ENCODE data around the gene ATP6V1B1. TPM values are rescaled to one million over a fixed set of nuclear protein-coding genes. Genes with fewer than 3 reads are reported as not detected.

The ATP6V1B1 gene
- total and polyA plus RNA-seq, 4 donors, result not detected

DNA sequence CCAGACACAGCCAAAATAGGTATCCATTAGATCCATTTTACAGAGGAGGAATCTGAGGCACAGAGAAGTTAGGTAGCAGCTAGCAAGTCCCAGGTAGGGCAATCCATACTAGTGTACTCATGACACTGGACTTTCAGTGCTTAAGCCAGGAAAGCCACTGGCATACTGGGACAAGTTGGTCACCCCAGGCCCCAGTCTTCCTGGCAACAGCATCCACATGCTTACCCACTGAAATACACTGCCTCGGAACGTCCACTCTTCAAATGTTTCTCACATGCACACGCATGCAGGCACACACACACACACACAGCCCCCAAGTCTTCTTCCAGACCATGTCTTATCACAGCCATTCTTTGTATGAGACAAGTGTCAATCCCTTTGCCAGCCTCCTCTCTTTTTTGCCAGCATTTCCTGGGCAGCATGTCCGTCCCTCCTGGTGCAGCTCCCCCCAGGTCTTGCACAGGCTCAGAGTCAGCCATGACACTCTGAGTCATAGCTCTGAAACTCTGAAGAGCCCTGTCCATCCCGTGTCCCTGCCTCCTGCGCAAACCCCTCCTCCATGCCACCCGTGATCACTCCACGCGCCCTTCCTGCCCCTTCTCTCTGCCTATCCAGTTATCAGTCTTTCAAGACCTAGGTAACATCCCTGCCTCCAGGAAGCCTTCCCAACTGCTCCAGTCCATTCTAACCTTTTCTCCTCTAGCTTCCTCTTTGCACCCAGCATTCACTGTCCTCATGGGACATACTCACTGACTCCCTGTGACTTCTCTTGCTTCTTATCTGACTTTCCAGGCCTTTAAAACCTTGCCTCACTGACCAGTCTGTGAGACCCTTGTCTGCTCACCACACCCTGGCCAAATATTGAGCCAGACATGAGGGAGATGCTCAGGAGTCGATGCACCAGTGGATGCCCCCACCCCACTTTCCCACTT, 69.8 kb downstream of the ATP6V1B1 start:
- Histone ChIP-seq H3K27me3 (ENCODE audit: control insufficient read depth in 4 of 4, insufficient read depth in 4 of 4, low read length in 3 of 4) (no peaks in the 10 kb centered on the region), H3K9me3 (ENCODE audit: control insufficient read depth in 4 of 4, low read length in 3 of 4) (no peaks in the 10 kb centered on the region), H3K4me3 (ENCODE audit: low read depth in 1 of 3, low read length in 3 of 3) (no peak overlapping the region), H3K27ac (ENCODE audit: low read depth in 1 of 2, low read length in 2 of 2) (no peak overlapping the region), H3K4me1 (ENCODE audit: control insufficient read depth in 4 of 4, insufficient read depth in 4 of 4, low read length in 3 of 4) (peaks cover 0 to 4% (median under 1%) of the 10 kb centered on the region in 4 donors), H3K36me3 (ENCODE audit: control insufficient read depth in 4 of 4, insufficient read depth in 3 of 4, low read depth in 1 of 4, low read length in 3 of 4) (no peaks in the 10 kb centered on the region), H3K9ac (ENCODE audit: low read depth in 1 of 2, low read length in 2 of 2) (no peak overlapping the region)
- 84% methylated on average over 10 of the region's 10 CpGs for WGBS
- TF ChIP-seq NR2F2 (IDR thresholded peaks at IDR 0.05) (no peak), SP1 (IDR thresholded peaks at IDR 0.05) (no peak), RXRA (IDR thresholded peaks at IDR 0.05) (no peak), FOXA2 (IDR thresholded peaks at IDR 0.05) (no peak), JUND (IDR thresholded peaks at IDR 0.05) (no peak), HNF4A (conservative IDR thresholded peaks at IDR 0.05) (no peak), HNF4G (IDR thresholded peaks at IDR 0.05) (no peak), TAF1 (conservative IDR thresholded peaks at IDR 0.05) (no peak), GABPA (IDR thresholded peaks at IDR 0.05 in 1 of 2, conservative IDR thresholded peaks at IDR 0.05 in 1 of 2) (no peak), EGR1 (IDR thresholded peaks at IDR 0.05; ENCODE audit: low read depth in 2 of 2) (no peak), YY1 (IDR thresholded peaks at IDR 0.05) (no peak), FOXA1 (IDR thresholded peaks at IDR 0.05) (no peak), RAD21 (IDR thresholded peaks at IDR 0.05) (no peak)
- TF ChIP-seq, protein P1, sequence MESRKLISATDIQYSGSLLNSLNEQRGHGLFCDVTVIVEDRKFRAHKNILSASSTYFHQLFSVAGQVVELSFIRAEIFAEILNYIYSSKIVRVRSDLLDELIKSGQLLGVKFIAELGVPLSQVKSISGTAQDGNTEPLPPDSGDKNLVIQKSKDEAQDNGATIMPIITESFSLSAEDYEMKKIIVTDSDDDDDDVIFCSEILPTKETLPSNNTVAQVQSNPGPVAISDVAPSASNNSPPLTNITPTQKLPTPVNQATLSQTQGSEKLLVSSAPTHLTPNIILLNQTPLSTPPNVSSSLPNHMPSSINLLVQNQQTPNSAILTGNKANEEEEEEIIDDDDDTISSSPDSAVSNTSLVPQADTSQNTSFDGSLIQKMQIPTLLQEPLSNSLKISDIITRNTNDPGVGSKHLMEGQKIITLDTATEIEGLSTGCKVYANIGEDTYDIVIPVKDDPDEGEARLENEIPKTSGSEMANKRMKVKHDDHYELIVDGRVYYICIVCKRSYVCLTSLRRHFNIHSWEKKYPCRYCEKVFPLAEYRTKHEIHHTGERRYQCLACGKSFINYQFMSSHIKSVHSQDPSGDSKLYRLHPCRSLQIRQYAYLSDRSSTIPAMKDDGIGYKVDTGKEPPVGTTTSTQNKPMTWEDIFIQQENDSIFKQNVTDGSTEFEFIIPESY (IDR thresholded peaks at IDR 0.05), result no peak
- TF ChIP-seq, protein P2, sequence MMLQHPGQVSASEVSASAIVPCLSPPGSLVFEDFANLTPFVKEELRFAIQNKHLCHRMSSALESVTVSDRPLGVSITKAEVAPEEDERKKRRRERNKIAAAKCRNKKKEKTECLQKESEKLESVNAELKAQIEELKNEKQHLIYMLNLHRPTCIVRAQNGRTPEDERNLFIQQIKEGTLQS (IDR thresholded peaks at IDR 0.05), result no peak
- TF ChIP-seq, protein P3, sequence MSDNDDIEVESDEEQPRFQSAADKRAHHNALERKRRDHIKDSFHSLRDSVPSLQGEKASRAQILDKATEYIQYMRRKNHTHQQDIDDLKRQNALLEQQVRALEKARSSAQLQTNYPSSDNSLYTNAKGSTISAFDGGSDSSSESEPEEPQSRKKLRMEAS (IDR thresholded peaks at IDR 0.05), result no peak
- TF ChIP-seq, protein P4, sequence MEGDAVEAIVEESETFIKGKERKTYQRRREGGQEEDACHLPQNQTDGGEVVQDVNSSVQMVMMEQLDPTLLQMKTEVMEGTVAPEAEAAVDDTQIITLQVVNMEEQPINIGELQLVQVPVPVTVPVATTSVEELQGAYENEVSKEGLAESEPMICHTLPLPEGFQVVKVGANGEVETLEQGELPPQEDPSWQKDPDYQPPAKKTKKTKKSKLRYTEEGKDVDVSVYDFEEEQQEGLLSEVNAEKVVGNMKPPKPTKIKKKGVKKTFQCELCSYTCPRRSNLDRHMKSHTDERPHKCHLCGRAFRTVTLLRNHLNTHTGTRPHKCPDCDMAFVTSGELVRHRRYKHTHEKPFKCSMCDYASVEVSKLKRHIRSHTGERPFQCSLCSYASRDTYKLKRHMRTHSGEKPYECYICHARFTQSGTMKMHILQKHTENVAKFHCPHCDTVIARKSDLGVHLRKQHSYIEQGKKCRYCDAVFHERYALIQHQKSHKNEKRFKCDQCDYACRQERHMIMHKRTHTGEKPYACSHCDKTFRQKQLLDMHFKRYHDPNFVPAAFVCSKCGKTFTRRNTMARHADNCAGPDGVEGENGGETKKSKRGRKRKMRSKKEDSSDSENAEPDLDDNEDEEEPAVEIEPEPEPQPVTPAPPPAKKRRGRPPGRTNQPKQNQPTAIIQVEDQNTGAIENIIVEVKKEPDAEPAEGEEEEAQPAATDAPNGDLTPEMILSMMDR (IDR thresholded peaks at IDR 0.05; ENCODE audit: low read depth, low read length, missing input control), result no peak
- TF ChIP-seq, protein P5, sequence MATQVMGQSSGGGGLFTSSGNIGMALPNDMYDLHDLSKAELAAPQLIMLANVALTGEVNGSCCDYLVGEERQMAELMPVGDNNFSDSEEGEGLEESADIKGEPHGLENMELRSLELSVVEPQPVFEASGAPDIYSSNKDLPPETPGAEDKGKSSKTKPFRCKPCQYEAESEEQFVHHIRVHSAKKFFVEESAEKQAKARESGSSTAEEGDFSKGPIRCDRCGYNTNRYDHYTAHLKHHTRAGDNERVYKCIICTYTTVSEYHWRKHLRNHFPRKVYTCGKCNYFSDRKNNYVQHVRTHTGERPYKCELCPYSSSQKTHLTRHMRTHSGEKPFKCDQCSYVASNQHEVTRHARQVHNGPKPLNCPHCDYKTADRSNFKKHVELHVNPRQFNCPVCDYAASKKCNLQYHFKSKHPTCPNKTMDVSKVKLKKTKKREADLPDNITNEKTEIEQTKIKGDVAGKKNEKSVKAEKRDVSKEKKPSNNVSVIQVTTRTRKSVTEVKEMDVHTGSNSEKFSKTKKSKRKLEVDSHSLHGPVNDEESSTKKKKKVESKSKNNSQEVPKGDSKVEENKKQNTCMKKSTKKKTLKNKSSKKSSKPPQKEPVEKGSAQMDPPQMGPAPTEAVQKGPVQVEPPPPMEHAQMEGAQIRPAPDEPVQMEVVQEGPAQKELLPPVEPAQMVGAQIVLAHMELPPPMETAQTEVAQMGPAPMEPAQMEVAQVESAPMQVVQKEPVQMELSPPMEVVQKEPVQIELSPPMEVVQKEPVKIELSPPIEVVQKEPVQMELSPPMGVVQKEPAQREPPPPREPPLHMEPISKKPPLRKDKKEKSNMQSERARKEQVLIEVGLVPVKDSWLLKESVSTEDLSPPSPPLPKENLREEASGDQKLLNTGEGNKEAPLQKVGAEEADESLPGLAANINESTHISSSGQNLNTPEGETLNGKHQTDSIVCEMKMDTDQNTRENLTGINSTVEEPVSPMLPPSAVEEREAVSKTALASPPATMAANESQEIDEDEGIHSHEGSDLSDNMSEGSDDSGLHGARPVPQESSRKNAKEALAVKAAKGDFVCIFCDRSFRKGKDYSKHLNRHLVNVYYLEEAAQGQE (IDR thresholded peaks at IDR 0.05), result no peak
- no peak for DNase-seq (ENCODE audit: low spot score)

Data from liver (tissue), 9 donors.